Transverse colon (tissue), 3 donors: Measurements from ENCODE around the gene VPS37D.

Experiments used
- POLR2A ChIP-seq: fragments of 450-650 bp; IDR thresholded peaks from one replicate; pipeline ENCODE4 v1.6.1; 2016; ENCODE audit warnings: antibody characterized with exemption, mild to moderate bottlenecking, moderate library complexity
- TF ChIP-seq, protein P1 (sequence below), 5 experiments: fragments of 200-600 bp in 3 of 5; fragments of 450-650 bp in 2 of 5; sonication (generic) in 3 of 5; IDR thresholded peaks; 1 replicate in 2 of 5; 2 replicates in 3 of 5; pipeline ENCODE4 v1.5.1; 2016 to 2017; ENCODE audit warnings: antibody characterized with exemption in 5 of 5, inconsistent platforms in 3 of 5, mild to moderate bottlenecking in 2 of 5, moderate library complexity in 1 of 5

DNA sequence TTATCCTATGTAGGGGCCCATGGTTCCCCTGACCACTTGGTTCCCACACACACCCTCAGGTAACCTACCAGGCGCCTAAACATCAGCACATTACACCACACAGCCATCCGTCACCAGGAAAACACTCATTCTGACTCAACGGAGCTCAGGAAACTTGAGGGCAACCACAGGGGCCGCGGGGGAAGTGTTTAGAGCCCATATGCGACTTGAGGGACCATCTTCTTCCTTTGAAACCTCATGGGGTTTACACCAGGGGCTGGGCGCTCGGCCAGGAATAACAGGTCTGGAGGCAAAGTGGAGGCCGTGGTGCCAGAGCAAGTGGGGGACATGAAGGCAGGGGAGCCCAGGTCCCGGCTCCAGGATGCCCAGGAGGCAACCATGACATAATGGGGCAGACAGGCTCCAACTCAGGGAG, 50.4 kb downstream of the VPS37D start:
- TF ChIP-seq, protein P1, sequence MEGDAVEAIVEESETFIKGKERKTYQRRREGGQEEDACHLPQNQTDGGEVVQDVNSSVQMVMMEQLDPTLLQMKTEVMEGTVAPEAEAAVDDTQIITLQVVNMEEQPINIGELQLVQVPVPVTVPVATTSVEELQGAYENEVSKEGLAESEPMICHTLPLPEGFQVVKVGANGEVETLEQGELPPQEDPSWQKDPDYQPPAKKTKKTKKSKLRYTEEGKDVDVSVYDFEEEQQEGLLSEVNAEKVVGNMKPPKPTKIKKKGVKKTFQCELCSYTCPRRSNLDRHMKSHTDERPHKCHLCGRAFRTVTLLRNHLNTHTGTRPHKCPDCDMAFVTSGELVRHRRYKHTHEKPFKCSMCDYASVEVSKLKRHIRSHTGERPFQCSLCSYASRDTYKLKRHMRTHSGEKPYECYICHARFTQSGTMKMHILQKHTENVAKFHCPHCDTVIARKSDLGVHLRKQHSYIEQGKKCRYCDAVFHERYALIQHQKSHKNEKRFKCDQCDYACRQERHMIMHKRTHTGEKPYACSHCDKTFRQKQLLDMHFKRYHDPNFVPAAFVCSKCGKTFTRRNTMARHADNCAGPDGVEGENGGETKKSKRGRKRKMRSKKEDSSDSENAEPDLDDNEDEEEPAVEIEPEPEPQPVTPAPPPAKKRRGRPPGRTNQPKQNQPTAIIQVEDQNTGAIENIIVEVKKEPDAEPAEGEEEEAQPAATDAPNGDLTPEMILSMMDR (IDR thresholded peaks at IDR 0.05) = no peak
- no peak for TF ChIP-seq POLR2A
